Measurements from ENCODE around the gene NANP.
A peak's percentile ranks its signal among the peaks of the same experiment; 100 is the strongest.
"Not testable (repeated sequence)": the region's sequence is repeated elsewhere in the genome, so short reads cannot be mapped to it uniquely, and the experiment has no call there.

The NANP gene

DNA sequence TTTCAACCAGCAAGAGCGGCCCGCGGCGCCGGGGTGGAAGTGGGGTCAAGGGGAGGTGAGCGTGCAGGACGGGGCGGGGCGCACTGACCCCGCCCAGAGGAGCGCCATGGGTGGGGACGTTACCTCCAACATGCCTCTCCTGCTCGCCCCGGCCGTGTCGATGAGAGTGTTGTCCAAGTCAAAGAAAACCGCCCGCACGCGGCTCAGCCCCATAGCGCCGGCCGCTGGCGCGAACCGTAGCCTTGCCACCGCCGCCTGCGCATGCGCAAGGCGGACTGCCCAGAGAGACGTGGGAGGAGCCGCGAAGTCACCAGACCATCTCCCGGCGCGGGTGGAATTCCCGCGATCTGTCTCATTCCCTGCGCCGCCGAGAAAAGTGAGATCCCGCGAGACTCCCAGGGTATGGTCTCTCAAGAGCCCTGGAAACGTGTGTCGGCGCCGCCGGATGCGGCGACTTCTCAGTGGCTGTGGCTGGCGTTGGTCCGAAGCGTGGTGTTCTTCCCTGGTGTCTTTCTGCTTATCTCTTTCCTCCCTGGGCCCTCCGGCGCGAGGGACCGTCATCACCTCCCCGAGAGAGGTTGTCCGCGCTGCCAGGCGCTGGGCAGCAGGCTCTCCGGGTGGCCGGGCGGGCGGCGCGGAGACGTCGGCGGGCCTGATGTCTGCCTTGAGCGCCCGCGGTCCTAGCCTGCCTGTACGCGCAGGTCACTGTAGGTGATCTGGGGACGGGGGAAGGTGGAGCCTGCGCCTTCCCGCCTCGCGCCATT lies at the start of gene NANP:
Gene NANP (minus strand): TSS at position 279 of the 764 bp plus-strand sequence. CDS start 66 bp downstream, at position 213.
- DNase-seq = peak; percentile 98

GRCh38 chr20:25672659-25673235 lies 48.9 kb upstream of the NANP start:
- no peak for DNase-seq

DNA sequence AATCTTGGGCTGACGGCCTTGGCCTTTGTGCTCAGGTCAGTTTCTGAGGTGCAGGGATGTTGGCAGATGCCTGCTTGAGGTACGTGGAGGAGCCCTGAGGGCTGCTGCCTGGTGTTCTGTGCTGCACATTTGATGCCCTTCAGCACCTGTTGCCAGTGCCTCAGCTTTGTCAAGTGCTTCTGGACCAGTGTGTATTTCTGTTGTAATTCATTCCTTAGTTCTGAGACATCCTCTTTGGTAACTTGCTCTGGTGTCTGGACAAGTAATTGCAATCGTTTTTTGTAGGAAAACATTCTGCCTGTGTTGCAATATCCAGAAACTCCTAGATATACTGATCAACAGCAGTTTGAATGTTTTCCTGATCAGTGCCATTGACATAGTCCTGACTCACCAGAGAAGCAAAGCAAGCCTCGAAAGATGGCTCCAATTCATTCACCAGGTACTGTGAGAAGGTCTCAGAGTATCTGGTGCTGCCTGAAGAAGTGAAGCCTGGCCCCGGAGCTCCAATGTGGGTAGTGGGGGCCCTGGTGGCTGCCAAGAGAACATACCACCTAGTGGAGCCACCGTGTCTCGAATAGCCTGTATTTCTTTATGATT lies 46.1 kb upstream of the NANP start:
- DNase-seq = no peak

DNA sequence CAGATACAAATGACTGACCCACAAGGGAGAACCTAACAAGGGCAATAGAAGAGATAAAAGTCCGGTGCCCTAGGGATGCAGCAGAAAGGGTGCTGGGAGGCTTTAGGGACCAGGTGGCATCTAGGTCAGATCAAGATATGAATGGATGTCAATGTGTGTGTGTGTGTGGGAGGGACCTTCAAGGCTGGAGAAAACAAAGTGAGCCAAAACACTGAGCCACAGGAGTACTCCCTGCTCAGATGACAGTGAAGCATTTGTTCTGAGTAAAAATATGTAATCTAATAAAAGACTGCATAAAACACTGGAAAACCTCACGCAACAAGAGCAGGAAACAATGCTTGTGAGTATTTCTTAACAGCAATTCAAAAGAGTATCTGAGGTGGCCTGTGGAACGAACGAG lies 44.6 kb upstream of the NANP start:
- DNase-seq = no peak

DNA sequence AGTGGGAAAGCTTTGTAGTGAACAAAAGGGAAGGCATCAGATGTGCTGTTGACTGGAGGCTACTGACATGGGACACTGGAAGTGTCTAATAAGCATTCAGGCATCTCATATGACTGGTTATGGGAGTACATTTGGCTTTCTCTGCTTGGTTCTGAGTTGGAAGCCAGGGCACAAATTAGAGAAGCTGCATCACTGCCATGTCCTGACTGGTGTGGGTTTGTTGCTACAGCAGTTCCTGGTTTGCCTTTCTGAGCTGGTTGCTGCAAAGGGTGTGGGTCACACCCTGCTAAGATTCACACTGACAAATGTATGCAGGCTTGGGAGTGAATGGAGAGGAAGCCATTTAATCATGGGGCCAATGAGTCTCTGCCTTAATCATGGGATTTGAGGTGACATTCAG lies 36.2 kb upstream of the NANP start:
- no peak for DNase-seq

GRCh38 chr20:25654487-25654886 lies 30.7 kb upstream of the NANP start:
- DNase-seq = no peak

- not testable (repeated sequence) for DNase-seq
These were observed 29.1 kb upstream of the NANP start for GRCh38 chr20:25652866-25653265.

DNA sequence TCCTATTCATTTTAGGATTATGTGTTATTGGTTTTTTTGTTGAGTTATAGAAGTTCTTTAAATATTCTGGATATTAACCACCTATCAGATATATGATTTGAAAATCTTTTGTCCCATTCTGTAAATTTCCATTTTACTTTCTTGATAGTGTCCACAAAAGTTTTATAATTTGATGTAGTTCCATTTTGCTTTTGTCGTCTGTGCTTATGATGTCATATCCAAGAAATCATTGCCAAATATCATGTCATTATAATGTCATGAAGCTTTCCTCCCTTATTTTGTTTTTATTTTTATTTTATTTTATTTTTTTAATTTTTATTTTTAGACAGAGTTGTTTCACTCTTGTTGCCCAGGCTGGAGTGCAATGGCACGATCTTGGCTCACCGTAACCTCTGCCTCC lies 21.0 kb upstream of the NANP start:
- DNase-seq = no peak

GRCh38 chr20:25643716-25644115 lies 19.9 kb upstream of the NANP start:
- DNase-seq = no peak

GRCh38 chr20:25637247-25637646 lies 13.4 kb upstream of the NANP start:
- no peak for DNase-seq

GRCh38 chr20:25632940-25633790 lies 9.4 kb upstream of the NANP start:
- no peak for DNase-seq

DNA sequence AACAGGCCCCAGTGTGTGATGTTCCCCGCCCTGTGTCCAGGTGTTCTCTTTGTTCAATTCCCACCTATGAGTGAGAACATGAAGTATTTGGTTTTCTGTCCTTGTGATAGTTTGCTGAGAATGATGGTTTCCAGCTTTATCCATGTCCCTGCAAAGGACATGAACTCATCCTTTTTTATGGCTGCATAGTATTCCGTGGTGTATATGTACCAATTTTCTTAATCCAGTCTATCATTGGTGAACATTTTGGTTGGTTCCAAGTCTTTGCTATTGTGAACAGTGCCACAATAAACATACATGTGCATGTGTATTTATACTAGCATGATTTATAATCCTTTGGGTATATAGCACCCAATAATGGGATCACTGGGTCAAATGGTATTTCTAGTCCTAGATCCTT lies 6.8 kb upstream of the NANP start:
- DNase-seq = not testable (repeated sequence)

- no peak for DNase-seq
These were observed 6.1 kb upstream of the NANP start for GRCh38 chr20:25629816-25630499.

- DNase-seq = no peak
These were observed 3.0 kb upstream of the NANP start for GRCh38 chr20:25626779-25627178.

DNA sequence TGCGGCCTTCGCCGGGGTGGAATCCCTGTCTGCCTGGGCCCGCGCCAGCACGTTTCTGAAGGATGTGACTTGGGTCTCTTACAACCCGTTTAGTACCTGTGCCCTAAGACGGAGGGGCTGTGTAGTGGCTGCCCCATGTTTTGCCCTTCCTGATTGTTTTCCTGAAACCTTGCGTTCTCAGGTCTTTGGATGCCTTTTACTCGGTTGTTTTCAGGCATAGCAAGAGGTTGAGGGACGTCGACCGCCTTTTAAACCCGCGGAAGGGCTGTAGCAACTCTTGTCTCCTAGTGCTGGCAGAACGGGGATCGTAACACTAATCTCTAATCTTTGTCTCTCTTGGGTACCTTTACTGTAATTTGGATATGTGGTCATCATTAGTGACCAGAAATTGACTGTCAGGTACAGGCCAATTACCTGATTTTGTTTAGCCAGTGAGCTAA lies 706 bp upstream of the NANP start:
- no peak for DNase-seq

GRCh38 chr20:25623225-25623735 lies 534 bp downstream of the NANP start:
- peak; percentile 65 for DNase-seq

GRCh38 chr20:25622450-25623224 lies 1.2 kb downstream of the NANP start:
- no peak for DNase-seq

- DNase-seq = no peak
These were observed 1.8 kb downstream of the NANP start for GRCh38 chr20:25622049-25622448.

GRCh38 chr20:25619514-25619913 lies 4.3 kb downstream of the NANP start:
- no peak for DNase-seq

GRCh38 chr20:25608774-25609173 lies 15.0 kb downstream of the NANP start:
- DNase-seq = no peak

GRCh38 chr20:25606094-25606695 lies 17.6 kb downstream of the NANP start:
- no peak for DNase-seq
